Effector memory CD4-positive, alpha-beta T cell (primary cell): ENCODE data around the gene ZFY.

ENCODE experiments used
- DNase-seq, 3 donors: peaks; one replicate each; pipeline ENCODE4 v3.0.0-alpha.2; 2020
- H3K27ac ChIP-seq: 2 replicates; pipeline ENCODE4 v1.7.0; 2013; ENCODE audit warnings: mild to moderate bottlenecking, low read length, moderate library complexity; ENCODE audit not compliant: insufficient read depth, poor library complexity, severe bottlenecking
- H3K27me3 ChIP-seq: replicated peaks from 2 replicates; pipeline ENCODE4 v1.7.0; 2013; ENCODE audit warnings: mild to moderate bottlenecking, low read length; ENCODE audit not compliant: insufficient read depth, control insufficient read depth, poor library complexity, severe bottlenecking
- H3K36me3 ChIP-seq: 2 replicates; pipeline ENCODE4 v1.7.0; 2013; ENCODE audit warnings: mild to moderate bottlenecking, low read length, moderate library complexity; ENCODE audit not compliant: control insufficient read depth, insufficient read depth
- H3K4me1 ChIP-seq: 2 replicates; pipeline ENCODE4 v1.7.0; 2013; ENCODE audit warnings: low read length, mild to moderate bottlenecking; ENCODE audit not compliant: control insufficient read depth, insufficient read depth, poor library complexity, severe bottlenecking
- H3K4me3 ChIP-seq: 2 replicates; pipeline ENCODE4 v1.7.0; 2013; ENCODE audit warnings: low read length, low read depth, mild to moderate bottlenecking; ENCODE audit not compliant: insufficient read depth, poor library complexity, severe bottlenecking
- H3K9me3 ChIP-seq: 2 replicates; pipeline ENCODE4 v1.7.0; 2013; ENCODE audit warnings: mild to moderate bottlenecking, low read length, moderate library complexity; ENCODE audit not compliant: control insufficient read depth

The ZFY gene

GRCh38 chrY:2935716-2936435 is 695 bp downstream of the ZFY start:
- Histone ChIP-seq H3K4me1 (no peaks in the 10 kb centered on the region), H3K27ac (peak overlapping the region; percentile 98), H3K9me3 (no peaks in the 10 kb centered on the region), H3K27me3 (no peaks in the 10 kb centered on the region), H3K4me3 (peak overlapping the region; percentile 48), H3K36me3 (no peaks in the 10 kb centered on the region)
- peak in 2 of 3 donors; percentile 72 to 76 for DNase-seq

GRCh38 chrY:2936436-2936750 is 1.2 kb downstream of the ZFY start:
- no peak for DNase-seq
- peak overlapping the region; percentile 98 for H3K27ac ChIP-seq
- peak overlapping the region; percentile 45 for H3K4me3 ChIP-seq
- H3K9me3 ChIP-seq = no peaks in the 10 kb centered on the region
- no peaks in the 10 kb centered on the region for H3K27me3 ChIP-seq
- no peaks in the 10 kb centered on the region for H3K4me1 ChIP-seq
- no peaks in the 10 kb centered on the region for H3K36me3 ChIP-seq

GRCh38 chrY:2937149-2937548 is 2.0 kb downstream of the ZFY start:
- H3K36me3 ChIP-seq = no peaks in the 10 kb centered on the region
- no peaks in the 10 kb centered on the region for H3K27me3 ChIP-seq
- H3K4me1 ChIP-seq = no peaks in the 10 kb centered on the region
- no peak overlapping the region for H3K4me3 ChIP-seq
- no peaks in the 10 kb centered on the region for H3K9me3 ChIP-seq
- no peak for DNase-seq
- peak overlapping the region; percentile 98 for H3K27ac ChIP-seq

GRCh38 chrY:2949590-2950252 is 14.5 kb downstream of the ZFY start:
- Histone ChIP-seq H3K36me3 (no peaks in the 10 kb centered on the region), H3K4me1 (no peaks in the 10 kb centered on the region), H3K27ac (no peak overlapping the region), H3K9me3 (no peaks in the 10 kb centered on the region), H3K27me3 (no peaks in the 10 kb centered on the region), H3K4me3 (no peak overlapping the region)
- no peak for DNase-seq

GRCh38 chrY:2950655-2951054 is 15.5 kb downstream of the ZFY start:
- H3K9me3 ChIP-seq = no peaks in the 10 kb centered on the region
- no peak for DNase-seq
- H3K4me3 ChIP-seq = no peak overlapping the region
- H3K4me1 ChIP-seq = no peaks in the 10 kb centered on the region
- H3K27ac ChIP-seq = no peak overlapping the region
- H3K27me3 ChIP-seq = no peaks in the 10 kb centered on the region
- no peaks in the 10 kb centered on the region for H3K36me3 ChIP-seq

GRCh38 chrY:2952912-2953311 is 17.7 kb downstream of the ZFY start:
- Histone ChIP-seq H3K36me3 (no peaks in the 10 kb centered on the region), H3K4me3 (no peak overlapping the region), H3K4me1 (no peaks in the 10 kb centered on the region), H3K9me3 (no peaks in the 10 kb centered on the region), H3K27me3 (no peaks in the 10 kb centered on the region), H3K27ac (no peak overlapping the region)
- no peak for DNase-seq

- no peak for DNase-seq
- no peak overlapping the region for H3K4me3 ChIP-seq
Observed at GRCh38 chrY:2954735-2955134, 19.6 kb downstream of the ZFY start.

GRCh38 chrY:2955561-2955960 is 20.4 kb downstream of the ZFY start:
- H3K36me3 ChIP-seq = no peaks in the 10 kb centered on the region
- H3K4me1 ChIP-seq = no peaks in the 10 kb centered on the region
- H3K9me3 ChIP-seq = no peaks in the 10 kb centered on the region
- no peak overlapping the region for H3K4me3 ChIP-seq
- no peak overlapping the region for H3K27ac ChIP-seq
- no peak for DNase-seq
- H3K27me3 ChIP-seq = no peaks in the 10 kb centered on the region

More at GRCh38 chrY:2954735-2955134, 19.6 kb downstream of the ZFY start:
- H3K27me3 ChIP-seq = no peaks in the 10 kb centered on the region
- no peaks in the 10 kb centered on the region for H3K9me3 ChIP-seq
- H3K4me1 ChIP-seq = no peaks in the 10 kb centered on the region
- no peak overlapping the region for H3K27ac ChIP-seq
- no peaks in the 10 kb centered on the region for H3K36me3 ChIP-seq

- H3K9me3 ChIP-seq = no peaks in the 10 kb centered on the region
- no peaks in the 10 kb centered on the region for H3K36me3 ChIP-seq
- no peak overlapping the region for H3K4me3 ChIP-seq
- H3K27me3 ChIP-seq = no peaks in the 10 kb centered on the region
- no peak overlapping the region for H3K27ac ChIP-seq
- no peaks in the 10 kb centered on the region for H3K4me1 ChIP-seq
- DNase-seq = no peak
Observed at GRCh38 chrY:2962061-2962460, 26.9 kb downstream of the ZFY start.

GRCh38 chrY:2964814-2965213 is 29.6 kb downstream of the ZFY start:
- H3K27me3 ChIP-seq = no peaks in the 10 kb centered on the region
- no peaks in the 10 kb centered on the region for H3K9me3 ChIP-seq
- no peak overlapping the region for H3K27ac ChIP-seq
- no peaks in the 10 kb centered on the region for H3K4me1 ChIP-seq
- no peak for DNase-seq
- no peak overlapping the region for H3K4me3 ChIP-seq
- H3K36me3 ChIP-seq = no peaks in the 10 kb centered on the region
